Measurements from ENCODE around the gene CDK6.

DNA sequence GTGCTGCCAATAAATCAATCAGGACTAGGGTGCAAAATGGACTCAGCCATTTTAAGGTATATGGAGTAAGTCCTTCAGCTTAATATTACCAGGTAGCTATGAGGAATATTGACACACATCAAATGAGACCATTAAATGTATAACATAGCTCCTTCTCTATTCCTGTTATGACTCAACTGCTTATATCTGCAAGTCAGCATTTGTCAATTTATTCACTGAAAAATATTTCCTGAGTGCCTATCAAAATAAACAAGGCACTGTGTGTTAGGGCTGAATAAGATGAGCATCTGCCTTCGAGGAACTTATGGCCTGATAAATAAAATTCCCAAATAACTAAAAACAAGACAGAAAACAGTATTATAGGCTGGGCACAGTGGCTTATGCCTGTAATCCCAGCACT is 113.8 kb downstream of the CDK6 start:
- TF ChIP-seq, protein P1, sequence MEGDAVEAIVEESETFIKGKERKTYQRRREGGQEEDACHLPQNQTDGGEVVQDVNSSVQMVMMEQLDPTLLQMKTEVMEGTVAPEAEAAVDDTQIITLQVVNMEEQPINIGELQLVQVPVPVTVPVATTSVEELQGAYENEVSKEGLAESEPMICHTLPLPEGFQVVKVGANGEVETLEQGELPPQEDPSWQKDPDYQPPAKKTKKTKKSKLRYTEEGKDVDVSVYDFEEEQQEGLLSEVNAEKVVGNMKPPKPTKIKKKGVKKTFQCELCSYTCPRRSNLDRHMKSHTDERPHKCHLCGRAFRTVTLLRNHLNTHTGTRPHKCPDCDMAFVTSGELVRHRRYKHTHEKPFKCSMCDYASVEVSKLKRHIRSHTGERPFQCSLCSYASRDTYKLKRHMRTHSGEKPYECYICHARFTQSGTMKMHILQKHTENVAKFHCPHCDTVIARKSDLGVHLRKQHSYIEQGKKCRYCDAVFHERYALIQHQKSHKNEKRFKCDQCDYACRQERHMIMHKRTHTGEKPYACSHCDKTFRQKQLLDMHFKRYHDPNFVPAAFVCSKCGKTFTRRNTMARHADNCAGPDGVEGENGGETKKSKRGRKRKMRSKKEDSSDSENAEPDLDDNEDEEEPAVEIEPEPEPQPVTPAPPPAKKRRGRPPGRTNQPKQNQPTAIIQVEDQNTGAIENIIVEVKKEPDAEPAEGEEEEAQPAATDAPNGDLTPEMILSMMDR (IDR thresholded peaks at IDR 0.05; ENCODE audit: borderline replicate concordance, extremely low read depth, low read length, poor library complexity, severe bottlenecking): no peak
- no peak for TF ChIP-seq EZH2 (IDR thresholded peaks at IDR 0.05; ENCODE audit: borderline replicate concordance, low read depth, low read length, severe bottlenecking)
